ENCODE results near the gene PACRG. TPM values are rescaled to one million over a fixed set of nuclear protein-coding genes. Genes with fewer than 3 reads are reported as not detected.

Gene PACRG
- total RNA-seq, 1 experiment from 2014 or later: not detected

- Histone ChIP-seq H3K27ac (no peak overlapping the region), H3K27me3 (no peaks in the 10 kb centered on the region), H3K4me1 (no peaks in the 10 kb centered on the region), H3K9me3 (replicated peaks) (no peaks in the 10 kb centered on the region), H3K4me3 (no peak overlapping the region), H3K36me3 (no peaks in the 10 kb centered on the region)
- DNase-seq: no peak
These were observed 395.3 kb downstream of the PACRG start for GRCh38 chr6:163123098-163123497.

GRCh38 chr6:163126741-163127140, 399.0 kb downstream of the PACRG start:
- no peak for DNase-seq
- Histone ChIP-seq H3K9me3 (replicated peaks) (no peaks in the 10 kb centered on the region), H3K27ac (no peak overlapping the region), H3K4me1 (no peaks in the 10 kb centered on the region), H3K27me3 (no peaks in the 10 kb centered on the region), H3K4me3 (no peak overlapping the region), H3K36me3 (no peaks in the 10 kb centered on the region)

- DNase-seq: no peak
- H3K36me3 ChIP-seq: no peaks in the 10 kb centered on the region
- no peak overlapping the region for H3K4me3 ChIP-seq
- no peaks in the 10 kb centered on the region for H3K4me1 ChIP-seq
- no peak overlapping the region for H3K27ac ChIP-seq
- H3K27me3 ChIP-seq: no peaks in the 10 kb centered on the region
- no peaks in the 10 kb centered on the region for H3K9me3 ChIP-seq (replicated peaks)
These were observed 399.8 kb downstream of the PACRG start for GRCh38 chr6:163127587-163127986.

GRCh38 chr6:163128324-163128723, 400.6 kb downstream of the PACRG start:
- no peak overlapping the region for H3K27ac ChIP-seq

GRCh38 chr6:163132050-163132750, 404.4 kb downstream of the PACRG start:
- no peak overlapping the region for H3K4me3 ChIP-seq
- no peaks in the 10 kb centered on the region for H3K27me3 ChIP-seq
- H3K4me1 ChIP-seq: no peaks in the 10 kb centered on the region
- DNase-seq: no peak
- no peaks in the 10 kb centered on the region for H3K36me3 ChIP-seq
- H3K9me3 ChIP-seq (replicated peaks): no peaks in the 10 kb centered on the region
- no peak overlapping the region for H3K27ac ChIP-seq

More at GRCh38 chr6:163128324-163128723, 400.6 kb downstream of the PACRG start:
- no peak for DNase-seq
- H3K36me3 ChIP-seq: no peaks in the 10 kb centered on the region
- H3K4me1 ChIP-seq: no peaks in the 10 kb centered on the region
- H3K27me3 ChIP-seq: no peaks in the 10 kb centered on the region
- no peak overlapping the region for H3K4me3 ChIP-seq
- H3K9me3 ChIP-seq (replicated peaks): no peaks in the 10 kb centered on the region

- Histone ChIP-seq H3K27me3 (no peaks in the 10 kb centered on the region), H3K36me3 (no peaks in the 10 kb centered on the region), H3K9me3 (replicated peaks) (no peaks in the 10 kb centered on the region), H3K27ac (no peak overlapping the region), H3K4me1 (no peaks in the 10 kb centered on the region), H3K4me3 (no peak overlapping the region)
- DNase-seq: no peak
These were observed 405.2 kb downstream of the PACRG start for GRCh38 chr6:163133017-163133416.

GRCh38 chr6:163133691-163134090, 405.9 kb downstream of the PACRG start:
- H3K36me3 ChIP-seq: no peaks in the 10 kb centered on the region
- no peaks in the 10 kb centered on the region for H3K27me3 ChIP-seq
- H3K4me3 ChIP-seq: no peak overlapping the region
- no peaks in the 10 kb centered on the region for H3K9me3 ChIP-seq (replicated peaks)
- no peak overlapping the region for H3K27ac ChIP-seq
- no peak for DNase-seq
- H3K4me1 ChIP-seq: no peaks in the 10 kb centered on the region

- H3K27me3 ChIP-seq: no peaks in the 10 kb centered on the region
- no peak overlapping the region for H3K4me3 ChIP-seq
- no peak for DNase-seq
These were observed 409.1 kb downstream of the PACRG start for GRCh38 chr6:163136681-163137397.

GRCh38 chr6:163137398-163137881, 409.7 kb downstream of the PACRG start:
- Histone ChIP-seq H3K4me3 (no peak overlapping the region), H3K27me3 (no peaks in the 10 kb centered on the region; the same call in 1 of the 2 replicates), H3K9me3 (replicated peaks) (no peaks in the 10 kb centered on the region), H3K4me1 (no peaks in the 10 kb centered on the region), H3K36me3 (no peaks in the 10 kb centered on the region), H3K27ac (no peak overlapping the region)
- no peak for DNase-seq

More at GRCh38 chr6:163136681-163137397, 409.1 kb downstream of the PACRG start:
- H3K4me1 ChIP-seq: no peaks in the 10 kb centered on the region
- H3K36me3 ChIP-seq: no peaks in the 10 kb centered on the region
- no peaks in the 10 kb centered on the region for H3K9me3 ChIP-seq (replicated peaks)
- no peak overlapping the region for H3K27ac ChIP-seq

GRCh38 chr6:163146036-163146435, 418.3 kb downstream of the PACRG start:
- H3K27me3 ChIP-seq: no peaks in the 10 kb centered on the region; the same call in 1 of the 2 replicates
- no peak for DNase-seq

GRCh38 chr6:163147994-163148393, 420.2 kb downstream of the PACRG start:
- Histone ChIP-seq H3K27ac (no peak overlapping the region), H3K9me3 (replicated peaks) (no peaks in the 10 kb centered on the region), H3K27me3 (no peaks in the 10 kb centered on the region), H3K4me3 (no peak overlapping the region), H3K4me1 (no peaks in the 10 kb centered on the region), H3K36me3 (no peaks in the 10 kb centered on the region)
- no peak for DNase-seq

More at GRCh38 chr6:163146036-163146435, 418.3 kb downstream of the PACRG start:
- no peak overlapping the region for H3K27ac ChIP-seq
- no peaks in the 10 kb centered on the region for H3K9me3 ChIP-seq (replicated peaks)
- H3K4me3 ChIP-seq: no peak overlapping the region
- H3K36me3 ChIP-seq: no peaks in the 10 kb centered on the region
- H3K4me1 ChIP-seq: no peaks in the 10 kb centered on the region

GRCh38 chr6:163148451-163149278, 420.9 kb downstream of the PACRG start:
- H3K4me3 ChIP-seq: no peak overlapping the region
- no peaks in the 10 kb centered on the region for H3K27me3 ChIP-seq
- DNase-seq: no peak
- H3K4me1 ChIP-seq: no peaks in the 10 kb centered on the region
- H3K36me3 ChIP-seq: no peaks in the 10 kb centered on the region
- no peaks in the 10 kb centered on the region for H3K9me3 ChIP-seq (replicated peaks)
- H3K27ac ChIP-seq: no peak overlapping the region

GRCh38 chr6:163149279-163149848, 421.6 kb downstream of the PACRG start:
- no peak overlapping the region for H3K27ac ChIP-seq
- H3K27me3 ChIP-seq: no peaks in the 10 kb centered on the region
- no peaks in the 10 kb centered on the region for H3K4me1 ChIP-seq
- no peaks in the 10 kb centered on the region for H3K9me3 ChIP-seq (replicated peaks)
- no peak for DNase-seq
- H3K36me3 ChIP-seq: no peaks in the 10 kb centered on the region
- H3K4me3 ChIP-seq: no peak overlapping the region

GRCh38 chr6:163151212-163151611, 423.4 kb downstream of the PACRG start:
- no peaks in the 10 kb centered on the region for H3K4me1 ChIP-seq
- no peak for DNase-seq

More at GRCh38 chr6:163151212-163151611, 423.4 kb downstream of the PACRG start:
- no peaks in the 10 kb centered on the region for H3K36me3 ChIP-seq
- H3K27ac ChIP-seq: no peak overlapping the region
- H3K9me3 ChIP-seq (replicated peaks): no peaks in the 10 kb centered on the region
- no peak overlapping the region for H3K4me3 ChIP-seq
- H3K27me3 ChIP-seq: no peaks in the 10 kb centered on the region
